SK-N-SH (cell line): ENCODE data around the gene FGF18. TPM values are rescaled to one million over a fixed set of nuclear protein-coding genes. Genes with fewer than 3 reads are reported as not detected.

Source experiments
- CTCF ChIA-PET: fragments of 300-600, 350-600 bp; formaldehyde crosslinking; extraction: SDS; loops from one replicate; lab custom pipeline; 2021; lab: Yijun Ruan, JAX
- POLR2A ChIA-PET: fragments of 350-600 bp; sonication (Branson Sonifier 250); formaldehyde crosslinking; extraction: SDS; loops from one replicate; lab custom pipeline; 2020; ENCODE audit warnings: antibody characterized with exemption, inconsistent platforms; lab: Yijun Ruan, JAX
- DNase-seq: peaks from one replicate; pipeline ENCODE4 v3.0.0; 2012
- H2AFZ ChIP-seq: fragments of 200-600 bp; sonication (generic); 2 replicates; pipeline ENCODE4 v1.8.1; 2016; ENCODE audit warnings: antibody characterized with exemption, mild to moderate bottlenecking, low read depth
- H3F3A ChIP-seq: fragments of 200-600 bp; sonication (generic); replicated peaks from 2 replicates; pipeline ENCODE3; 2016; ENCODE audit warnings: antibody characterized with exemption, mild to moderate bottlenecking; ENCODE audit not compliant: insufficient read depth
- H3K27ac ChIP-seq, 2 experiments: fragments of 200-500 bp in 1 of 2; fragments of 200-600 bp in 1 of 2; sonication (Bioruptor generic) in 1 of 2; sonication (generic), shearing (Covaris generic) in 1 of 2; 2 replicates each; pipeline versions ENCODE4 v1.5.1 to v1.6.1; 2014 to 2016; ENCODE audit warnings: low read depth in 2 of 2, inconsistent platforms in 1 of 2, low read length in 1 of 2, mild to moderate bottlenecking in 1 of 2, mixed read lengths in 1 of 2
- H3K27me3 ChIP-seq: fragments of 200-600 bp; sonication (generic), shearing (Covaris generic); 2 replicates; pipeline ENCODE4 v1.6.1; 2016; ENCODE audit warnings: mixed run types; ENCODE audit not compliant: insufficient read depth
- H3K36me3 ChIP-seq, 2 experiments: fragments of 200-500 bp in 1 of 2; fragments of 200-600 bp in 1 of 2; sonication (Bioruptor generic) in 1 of 2; sonication (generic) in 1 of 2; replicated peaks in 1 of 2; 2 replicates each; pipeline versions ENCODE3 to v1.5.1; 2014 to 2016; ENCODE audit warnings: low read length in 1 of 2, mild to moderate bottlenecking in 1 of 2; ENCODE audit not compliant: insufficient read depth in 2 of 2, control insufficient read depth in 1 of 2
- H3K4me1 ChIP-seq, 2 experiments: fragments of 200-500 bp in 1 of 2; fragments of 200-600 bp in 1 of 2; sonication (Bioruptor generic) in 1 of 2; sonication (generic), shearing (Covaris generic) in 1 of 2; 2 replicates each; pipeline versions ENCODE4 v1.5.1 to v1.6.1; 2014 to 2016; ENCODE audit warnings: low read depth in 1 of 2, low read length in 1 of 2, mixed run types in 1 of 2; ENCODE audit not compliant: insufficient read depth in 2 of 2, control insufficient read depth in 1 of 2
- H3K4me2 ChIP-seq: fragments of 200-600 bp; sonication (generic), shearing (Covaris generic); 2 replicates; pipeline ENCODE4 v1.6.1; 2017; ENCODE audit warnings: mixed run types
- H3K4me3 ChIP-seq, 2 experiments: fragments of 200-500 bp in 1 of 2; fragments of 200-600 bp in 1 of 2; sonication (Bioruptor generic) in 1 of 2; sonication (generic), shearing (Covaris generic) in 1 of 2; 2 replicates each; pipeline versions ENCODE4 v1.5.1 to v1.8.1; 2014 to 2016; ENCODE audit warnings: low read depth in 2 of 2, inconsistent platforms in 1 of 2, low read length in 1 of 2, mild to moderate bottlenecking in 1 of 2, mixed read lengths in 1 of 2, moderate library complexity in 1 of 2
- H3K79me2 ChIP-seq: fragments of 200-600 bp; sonication (generic); 2 replicates; pipeline ENCODE4 v1.8.1; 2017; ENCODE audit warnings: mild to moderate bottlenecking; ENCODE audit not compliant: insufficient read depth
- H3K9ac ChIP-seq: fragments of 200-600 bp; sonication (generic); 2 replicates; pipeline ENCODE4 v1.6.1; 2017; ENCODE audit warnings: mixed run types
- H3K9me2 ChIP-seq: fragments of 200-600 bp; sonication (generic); 2 replicates; pipeline ENCODE4 v1.6.1; 2017; ENCODE audit warnings: mixed run types
- H3K9me3 ChIP-seq: fragments of 200-600 bp; sonication (generic); 2 replicates; pipeline ENCODE4 v1.6.1; 2017; ENCODE audit warnings: mixed run types, mild to moderate bottlenecking, moderate library complexity
- H4K20me1 ChIP-seq: fragments of 200-600 bp; sonication (generic); 2 replicates; pipeline ENCODE4 v1.6.1; 2017; ENCODE audit warnings: mild to moderate bottlenecking, mixed run types; ENCODE audit not compliant: insufficient read depth
- FOSL2 ChIP-seq: IDR thresholded peaks from 2 replicates; pipeline ENCODE4 v1.4.0; 2012; ENCODE audit warnings: low read depth, mild to moderate bottlenecking, moderate library complexity, borderline replicate concordance
- FOXM1 ChIP-seq: IDR thresholded peaks from 2 replicates; pipeline ENCODE4 v1.4.0; 2012; ENCODE audit warnings: low read depth, mild to moderate bottlenecking
- GABPA ChIP-seq: IDR thresholded peaks from 2 replicates; pipeline ENCODE4 v1.4.0; 2012; ENCODE audit warnings: low read depth, mild to moderate bottlenecking
- GATA2 ChIP-seq: sonication (generic); formaldehyde crosslinking; IDR thresholded peaks from 2 replicates; pipeline ENCODE4 v1.5.0; 2020; ENCODE audit warnings: mild to moderate bottlenecking, missing genetic modification reagents
- MEF2A ChIP-seq: IDR thresholded peaks from 2 replicates; pipeline ENCODE4 v1.4.0; 2012; ENCODE audit warnings: low read depth, borderline replicate concordance
- MXI1 ChIP-seq: IDR thresholded peaks from 2 replicates; pipeline ENCODE4 v1.6.1; 2012; ENCODE audit warnings: mild to moderate bottlenecking, low read depth, low read length, improper control_type of control experiment
- NRF1 ChIP-seq: IDR thresholded peaks from 2 replicates; pipeline ENCODE4 v1.6.1; 2012; ENCODE audit warnings: low read depth, mild to moderate bottlenecking, low read length
- POLR2AphosphoS5 ChIP-seq: IDR thresholded peaks from 2 replicates; pipeline ENCODE4 v1.6.1; 2012; ENCODE audit warnings: low read depth, low read length
- RAD21 ChIP-seq: IDR thresholded peaks from 2 replicates; pipeline ENCODE4 v1.6.1; 2012; ENCODE audit warnings: mild to moderate bottlenecking, low read length
- RCOR1 ChIP-seq: fragments of 150-350 bp; IDR thresholded peaks from 2 replicates; pipeline ENCODE4 v1.6.1; 2017; ENCODE audit warnings: antibody characterized with exemption, low read length
- RFX5 ChIP-seq: IDR thresholded peaks from 2 replicates; pipeline ENCODE4 v1.6.1; 2012; ENCODE audit warnings: mild to moderate bottlenecking, improper control_type of control experiment, low read length
- RXRA ChIP-seq: IDR thresholded peaks from 2 replicates; pipeline ENCODE4 v1.4.0; 2012; ENCODE audit warnings: low read depth, mild to moderate bottlenecking, borderline replicate concordance
- SIN3A ChIP-seq: IDR thresholded peaks from 2 replicates; pipeline ENCODE4 v1.6.1; 2012; ENCODE audit warnings: low read depth, mild to moderate bottlenecking, low read length, moderate library complexity, borderline replicate concordance
- SMC3 ChIP-seq: IDR thresholded peaks from 2 replicates; pipeline ENCODE4 v1.6.1; 2012; ENCODE audit warnings: low read depth, low read length, improper control_type of control experiment
- TAF1 ChIP-seq: IDR thresholded peaks from 2 replicates; pipeline ENCODE4 v1.6.1; 2012; ENCODE audit warnings: low read depth, mild to moderate bottlenecking, low read length, moderate library complexity, borderline replicate concordance
- WGBS: methylation state at CpG from one replicate; pipeline ENCODE4 v1.1.6; 2017; ENCODE audit warnings: low lambda C conversion rate; 5-methylcytosine and 5-hydroxymethylcytosine counted together
- polyA plus RNA-seq, 3 experiments: library from polyadenylated mRNA; depleted of rRNA; stranded (reverse); fragments of >200 nt; gene quantifications; 2 replicates each; pipeline ENCODE4 v1.2.3, GENCODE V29; 2012
- TF ChIP-seq, protein P1 (sequence below): IDR thresholded peaks from 2 replicates; pipeline ENCODE4 v1.4.0; 2012; ENCODE audit warnings: low read depth, borderline replicate concordance
- TF ChIP-seq, protein P2 (sequence below): IDR thresholded peaks from 2 replicates; pipeline ENCODE4 v1.6.1; 2012; ENCODE audit warnings: mild to moderate bottlenecking, low read depth, low read length, moderate library complexity
- TF ChIP-seq, protein P3 (sequence below): IDR thresholded peaks from 2 replicates; pipeline ENCODE4 v1.4.0; 2012; ENCODE audit warnings: low read depth
- TF ChIP-seq, protein P4 (sequence below): IDR thresholded peaks from 2 replicates; pipeline ENCODE4 v1.4.0; 2012; ENCODE audit warnings: low read depth, borderline replicate concordance
- TF ChIP-seq, protein P5 (sequence below): IDR thresholded peaks from 2 replicates; pipeline ENCODE4; 2012

The FGF18 gene
- polyA plus RNA-seq, 1 of the 3 experiments (the other 2 are of a cell fraction), result 0.89 TPM

DNA sequence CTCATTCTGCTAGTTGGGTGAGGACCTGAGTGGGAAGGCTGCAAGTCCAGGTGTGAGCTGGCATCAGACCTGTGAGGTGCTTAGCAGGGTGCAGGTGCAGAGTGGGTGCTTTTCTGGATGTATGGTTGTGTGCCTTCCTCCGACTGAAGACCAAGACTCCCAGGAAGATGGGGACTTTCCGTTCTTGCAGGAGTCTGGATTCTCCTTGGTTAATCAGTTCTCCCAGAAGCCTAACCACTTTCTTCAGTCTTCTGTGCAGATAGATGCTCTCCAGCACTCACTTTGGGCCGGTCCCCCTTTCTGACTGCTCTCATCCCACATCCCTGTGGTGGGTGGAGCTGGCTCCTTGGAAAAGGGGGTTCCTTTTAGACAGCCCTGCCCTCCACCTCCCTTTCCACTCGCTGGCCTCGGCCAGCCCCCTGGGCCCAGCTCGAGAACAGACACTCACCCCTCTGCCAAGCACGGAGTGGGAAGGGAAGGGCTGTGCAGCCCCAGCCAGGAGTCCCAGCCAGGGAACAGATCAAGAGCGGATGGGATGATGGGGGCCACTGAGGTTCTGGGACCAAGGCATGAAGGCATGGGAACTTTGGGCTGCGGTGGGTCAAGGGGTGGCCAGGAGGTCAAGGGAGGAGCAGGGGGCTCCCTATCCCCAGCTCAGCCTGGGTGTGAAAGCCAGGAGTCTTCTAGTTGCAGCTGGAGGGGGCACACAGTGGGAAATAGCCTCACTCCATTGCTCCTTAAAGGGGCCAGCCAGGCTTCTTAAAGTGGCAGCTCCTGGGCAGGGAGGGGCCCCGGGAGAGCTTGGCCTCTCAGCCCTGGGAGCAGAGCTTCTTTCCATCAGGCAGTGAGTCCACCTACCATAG, 62.4 kb downstream of the FGF18 start:
- Histone ChIP-seq H3K27ac (no peak overlapping the region), H3K79me2 (no peaks in the 10 kb centered on the region), H3K9me2 (no peaks in the 10 kb centered on the region), H4K20me1 (no peaks in the 10 kb centered on the region), H3K9ac (no peak overlapping the region), H3K9me3 (no peaks in the 10 kb centered on the region), H3K4me2 (no peak overlapping the region), H2AFZ (no peak overlapping the region), H3F3A (no peaks in the 10 kb centered on the region), H3K36me3 (no peaks in the 10 kb centered on the region), H3K27me3 (no peaks in the 10 kb centered on the region), H3K4me3 (no peak overlapping the region), H3K4me1 (peaks cover 0 to 4% of the 10 kb centered on the region in 2 experiments; a peak in 1 of 4 replicates)
- no peak for DNase-seq
- TF ChIP-seq, protein P1, sequence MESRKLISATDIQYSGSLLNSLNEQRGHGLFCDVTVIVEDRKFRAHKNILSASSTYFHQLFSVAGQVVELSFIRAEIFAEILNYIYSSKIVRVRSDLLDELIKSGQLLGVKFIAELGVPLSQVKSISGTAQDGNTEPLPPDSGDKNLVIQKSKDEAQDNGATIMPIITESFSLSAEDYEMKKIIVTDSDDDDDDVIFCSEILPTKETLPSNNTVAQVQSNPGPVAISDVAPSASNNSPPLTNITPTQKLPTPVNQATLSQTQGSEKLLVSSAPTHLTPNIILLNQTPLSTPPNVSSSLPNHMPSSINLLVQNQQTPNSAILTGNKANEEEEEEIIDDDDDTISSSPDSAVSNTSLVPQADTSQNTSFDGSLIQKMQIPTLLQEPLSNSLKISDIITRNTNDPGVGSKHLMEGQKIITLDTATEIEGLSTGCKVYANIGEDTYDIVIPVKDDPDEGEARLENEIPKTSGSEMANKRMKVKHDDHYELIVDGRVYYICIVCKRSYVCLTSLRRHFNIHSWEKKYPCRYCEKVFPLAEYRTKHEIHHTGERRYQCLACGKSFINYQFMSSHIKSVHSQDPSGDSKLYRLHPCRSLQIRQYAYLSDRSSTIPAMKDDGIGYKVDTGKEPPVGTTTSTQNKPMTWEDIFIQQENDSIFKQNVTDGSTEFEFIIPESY, result no peak
- TF ChIP-seq SMC3 (no peak), RFX5 (no peak), RAD21 (no peak), TAF1 (no peak), GABPA (no peak), SIN3A (no peak), MEF2A (no peak), NRF1 (no peak), POLR2AphosphoS5 (no peak), RXRA (no peak), MXI1 (no peak), RCOR1 (no peak), FOSL2 (no peak), FOXM1 (no peak), GATA2 (CRISPR knock-in tag) (no peak)
- TF ChIP-seq, protein P2, sequence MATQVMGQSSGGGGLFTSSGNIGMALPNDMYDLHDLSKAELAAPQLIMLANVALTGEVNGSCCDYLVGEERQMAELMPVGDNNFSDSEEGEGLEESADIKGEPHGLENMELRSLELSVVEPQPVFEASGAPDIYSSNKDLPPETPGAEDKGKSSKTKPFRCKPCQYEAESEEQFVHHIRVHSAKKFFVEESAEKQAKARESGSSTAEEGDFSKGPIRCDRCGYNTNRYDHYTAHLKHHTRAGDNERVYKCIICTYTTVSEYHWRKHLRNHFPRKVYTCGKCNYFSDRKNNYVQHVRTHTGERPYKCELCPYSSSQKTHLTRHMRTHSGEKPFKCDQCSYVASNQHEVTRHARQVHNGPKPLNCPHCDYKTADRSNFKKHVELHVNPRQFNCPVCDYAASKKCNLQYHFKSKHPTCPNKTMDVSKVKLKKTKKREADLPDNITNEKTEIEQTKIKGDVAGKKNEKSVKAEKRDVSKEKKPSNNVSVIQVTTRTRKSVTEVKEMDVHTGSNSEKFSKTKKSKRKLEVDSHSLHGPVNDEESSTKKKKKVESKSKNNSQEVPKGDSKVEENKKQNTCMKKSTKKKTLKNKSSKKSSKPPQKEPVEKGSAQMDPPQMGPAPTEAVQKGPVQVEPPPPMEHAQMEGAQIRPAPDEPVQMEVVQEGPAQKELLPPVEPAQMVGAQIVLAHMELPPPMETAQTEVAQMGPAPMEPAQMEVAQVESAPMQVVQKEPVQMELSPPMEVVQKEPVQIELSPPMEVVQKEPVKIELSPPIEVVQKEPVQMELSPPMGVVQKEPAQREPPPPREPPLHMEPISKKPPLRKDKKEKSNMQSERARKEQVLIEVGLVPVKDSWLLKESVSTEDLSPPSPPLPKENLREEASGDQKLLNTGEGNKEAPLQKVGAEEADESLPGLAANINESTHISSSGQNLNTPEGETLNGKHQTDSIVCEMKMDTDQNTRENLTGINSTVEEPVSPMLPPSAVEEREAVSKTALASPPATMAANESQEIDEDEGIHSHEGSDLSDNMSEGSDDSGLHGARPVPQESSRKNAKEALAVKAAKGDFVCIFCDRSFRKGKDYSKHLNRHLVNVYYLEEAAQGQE, result no peak
- TF ChIP-seq, protein P3, sequence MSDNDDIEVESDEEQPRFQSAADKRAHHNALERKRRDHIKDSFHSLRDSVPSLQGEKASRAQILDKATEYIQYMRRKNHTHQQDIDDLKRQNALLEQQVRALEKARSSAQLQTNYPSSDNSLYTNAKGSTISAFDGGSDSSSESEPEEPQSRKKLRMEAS, result no peak
- TF ChIP-seq, protein P4, sequence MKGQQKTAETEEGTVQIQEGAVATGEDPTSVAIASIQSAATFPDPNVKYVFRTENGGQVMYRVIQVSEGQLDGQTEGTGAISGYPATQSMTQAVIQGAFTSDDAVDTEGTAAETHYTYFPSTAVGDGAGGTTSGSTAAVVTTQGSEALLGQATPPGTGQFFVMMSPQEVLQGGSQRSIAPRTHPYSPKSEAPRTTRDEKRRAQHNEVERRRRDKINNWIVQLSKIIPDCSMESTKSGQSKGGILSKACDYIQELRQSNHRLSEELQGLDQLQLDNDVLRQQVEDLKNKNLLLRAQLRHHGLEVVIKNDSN, result no peak
- TF ChIP-seq, protein P5, sequence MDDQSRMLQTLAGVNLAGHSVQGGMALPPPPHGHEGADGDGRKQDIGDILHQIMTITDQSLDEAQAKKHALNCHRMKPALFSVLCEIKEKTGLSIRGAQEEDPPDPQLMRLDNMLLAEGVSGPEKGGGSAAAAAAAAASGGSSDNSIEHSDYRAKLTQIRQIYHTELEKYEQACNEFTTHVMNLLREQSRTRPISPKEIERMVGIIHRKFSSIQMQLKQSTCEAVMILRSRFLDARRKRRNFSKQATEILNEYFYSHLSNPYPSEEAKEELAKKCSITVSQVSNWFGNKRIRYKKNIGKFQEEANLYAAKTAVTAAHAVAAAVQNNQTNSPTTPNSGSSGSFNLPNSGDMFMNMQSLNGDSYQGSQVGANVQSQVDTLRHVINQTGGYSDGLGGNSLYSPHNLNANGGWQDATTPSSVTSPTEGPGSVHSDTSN, result no peak
- WGBS, result 85% methylated on average over 9 of the region's 10 CpGs
- ChIA-PET CTCF (interaction anchor here (0.5 to 2.7 kb wide), 3 partner anchors 12 to 425 kb away, joined by 3 to 13 read pairs (median 3); no protein-coding TSS in a partner anchor), POLR2A (no interaction called here)
